Stomach (tissue), 4 donors: ENCODE measurements around the gene PPM1F.

Source experiments
- POLR2AphosphoS5 ChIP-seq, 3 donors: sonication (generic); formaldehyde crosslinking; IDR thresholded peaks; one replicate each; pipeline ENCODE4 v1.6.1; 2016; ENCODE audit warnings: antibody characterized with exemption in 3 of 3
- TF ChIP-seq, protein P1 (sequence below), 7 experiments: fragments of 450-650 bp in 4 of 7; fragments of 200-600 bp in 3 of 7; sonication (generic) in 3 of 7; IDR thresholded peaks; one replicate each; pipeline ENCODE4 v1.5.1; 2016 to 2019; ENCODE audit warnings: antibody characterized with exemption in 7 of 7, control low read depth in 2 of 7, mild to moderate bottlenecking in 1 of 7

DNA sequence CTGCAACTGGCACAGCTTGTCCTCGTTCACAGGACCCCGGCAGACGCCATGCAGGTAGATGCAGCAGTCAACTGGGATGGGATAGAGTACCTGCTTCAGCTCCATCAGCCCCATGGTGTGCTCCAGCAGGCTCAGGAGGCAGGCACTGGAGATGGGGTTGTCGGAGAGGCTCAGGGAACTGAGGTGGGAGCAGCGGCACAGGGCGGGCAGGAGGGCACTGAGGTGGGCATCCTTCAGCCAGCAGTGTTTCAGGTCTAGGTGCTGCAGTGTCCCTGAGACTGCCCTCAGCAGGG lies 38.6 kb upstream of the PPM1F start:
- TF ChIP-seq, protein P1, sequence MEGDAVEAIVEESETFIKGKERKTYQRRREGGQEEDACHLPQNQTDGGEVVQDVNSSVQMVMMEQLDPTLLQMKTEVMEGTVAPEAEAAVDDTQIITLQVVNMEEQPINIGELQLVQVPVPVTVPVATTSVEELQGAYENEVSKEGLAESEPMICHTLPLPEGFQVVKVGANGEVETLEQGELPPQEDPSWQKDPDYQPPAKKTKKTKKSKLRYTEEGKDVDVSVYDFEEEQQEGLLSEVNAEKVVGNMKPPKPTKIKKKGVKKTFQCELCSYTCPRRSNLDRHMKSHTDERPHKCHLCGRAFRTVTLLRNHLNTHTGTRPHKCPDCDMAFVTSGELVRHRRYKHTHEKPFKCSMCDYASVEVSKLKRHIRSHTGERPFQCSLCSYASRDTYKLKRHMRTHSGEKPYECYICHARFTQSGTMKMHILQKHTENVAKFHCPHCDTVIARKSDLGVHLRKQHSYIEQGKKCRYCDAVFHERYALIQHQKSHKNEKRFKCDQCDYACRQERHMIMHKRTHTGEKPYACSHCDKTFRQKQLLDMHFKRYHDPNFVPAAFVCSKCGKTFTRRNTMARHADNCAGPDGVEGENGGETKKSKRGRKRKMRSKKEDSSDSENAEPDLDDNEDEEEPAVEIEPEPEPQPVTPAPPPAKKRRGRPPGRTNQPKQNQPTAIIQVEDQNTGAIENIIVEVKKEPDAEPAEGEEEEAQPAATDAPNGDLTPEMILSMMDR (IDR thresholded peaks at IDR 0.05), result no peak
- TF ChIP-seq POLR2AphosphoS5 (IDR thresholded peaks at IDR 0.05), result no peak
